ENCODE measurements around the gene TMOD4.

- TF ChIP-seq EZH2 (IDR thresholded peaks at IDR 0.05; ENCODE audit: borderline replicate concordance, control insufficient read depth, low read depth, low read length) (no peak), REST (IDR thresholded peaks at IDR 0.05; ENCODE audit: low read depth, low read length) (no peak), BHLHE40 (IDR thresholded peaks at IDR 0.05; ENCODE audit: borderline replicate concordance in 1 of 2, low read depth in 2 of 2, low read length in 1 of 2) (no peak), RAD21 (IDR thresholded peaks at IDR 0.05; ENCODE audit: insufficient read depth, low read depth, low read length) (no peak), CHD2 (IDR thresholded peaks at IDR 0.05; ENCODE audit: borderline replicate concordance, low read depth, low read length) (no peak), BRCA1 (IDR thresholded peaks at IDR 0.05; ENCODE audit: low read depth, low read length) (no peak), SMAD5 (IDR thresholded peaks at IDR 0.05; ENCODE audit: low read depth) (no peak), ZZZ3 (IDR thresholded peaks at IDR 0.05; ENCODE audit: control insufficient read depth, insufficient read length, low read depth) (no peak), POLR2AphosphoS2 (IDR thresholded peaks at IDR 0.05; ENCODE audit: low read depth, low read length) (no peak), FOXK2 (IDR thresholded peaks at IDR 0.05) (no peak), BCLAF1 (IDR thresholded peaks at IDR 0.05) (no peak), CTCF (IDR thresholded peaks at IDR 0.05 in 2 of 3, conservative IDR thresholded peaks at IDR 0.05 in 1 of 3; ENCODE audit: control insufficient read depth in 2 of 3, extremely low read depth in 1 of 3, insufficient read depth in 1 of 3, low read depth in 3 of 3, low read length in 3 of 3) (no peak), CEBPB (IDR thresholded peaks at IDR 0.05; ENCODE audit: borderline replicate concordance in 1 of 2, low read depth in 2 of 2, low read length in 2 of 2) (no peak), MEF2A (IDR thresholded peaks at IDR 0.05; ENCODE audit: insufficient read depth, low read depth, low read length) (no peak)
Measured at GRCh38 chr1:151210830-151211229, 35.0 kb upstream of the TMOD4 start.

Measured in GM12878 (cell line).